A549 (cell line): ENCODE results near the gene RUVBL2. TPM values are rescaled to one million over a fixed set of nuclear protein-coding genes. Genes with fewer than 3 reads are reported as not detected.

ENCODE experiments used
- ATAC-seq, 2 experiments: fragments of 200-7000 bp in 1 of 2; fragments of >200 bp in 1 of 2; cut with Nextera tagmentation in 1 of 2; cut with Tn5 transposase in 1 of 2; 3 replicates each; pipeline versions ENCODE4 v1.8.0 to v1.9.1; 2018 to 2020; ENCODE audit warnings: mild to moderate bottlenecking in 1 of 2, moderate library complexity in 1 of 2
- CTCF ChIA-PET: fragments of 300-600 bp; sonication (Branson Sonifier 250); formaldehyde crosslinking; extraction: SDS; loops from one replicate; lab custom pipeline; 2021; ENCODE audit warnings: antibody characterized with exemption, inconsistent platforms; lab: Yijun Ruan, JAX
- POLR2A ChIA-PET: fragments of 350-600 bp; formaldehyde crosslinking; extraction: SDS; loops from one replicate; lab custom pipeline; 2021; ENCODE audit warnings: antibody characterized with exemption, inconsistent platforms; lab: Yijun Ruan, JAX
- DNase-seq, 2 experiments: peaks; one replicate each; pipeline versions ENCODE4 v3.0.0 to v3.0.0-alpha.2; 2011 to 2016; ENCODE audit warnings: low read depth in 1 of 2, low spot score in 1 of 2
- FAIRE-seq: peaks from 2 replicates; lab custom pipeline; 2011; peaks lifted over from hg19 to GRCh38; lab: Jason Lieb, UNC
- H3K27ac ChIP-seq, 2 experiments: fragments of >200 bp; sonication (Bioruptor Twin); formaldehyde crosslinking; 3 replicates each; pipeline ENCODE4 v1.5.1; 2016 to 2017
- H3K4me1 ChIP-seq: fragments of >200 bp; sonication (Bioruptor Twin); formaldehyde crosslinking; 3 replicates; pipeline ENCODE4 v1.6.1; 2016
- H3K4me2 ChIP-seq: fragments of >200 bp; sonication (Bioruptor Twin); formaldehyde crosslinking; 3 replicates; pipeline ENCODE4 v1.6.1; 2016
- H3K4me3 ChIP-seq: fragments of >200 bp; sonication (Bioruptor Twin); formaldehyde crosslinking; 3 replicates; pipeline ENCODE4 v1.5.1; 2016
- H3K9me3 ChIP-seq: fragments of >200 bp; sonication (Bioruptor Twin); formaldehyde crosslinking; 3 replicates; pipeline ENCODE4 v1.6.1; 2016
- CBX8 ChIP-seq: fragments of 200-600 bp; sonication (generic); IDR thresholded peaks from 2 replicates; pipeline ENCODE4 v1.6.1; 2016
- CHD2 ChIP-seq: fragments of 150-350 bp; IDR thresholded peaks from 2 replicates; pipeline ENCODE4 v1.6.1; 2014; ENCODE audit warnings: low read length; ENCODE audit not compliant: partially characterized antibody
- ESRRA ChIP-seq: fragments of 150-350 bp; IDR thresholded peaks from 2 replicates; pipeline ENCODE4 v1.6.1; 2014; ENCODE audit warnings: mild to moderate bottlenecking, low read length, borderline replicate concordance
- FOSB ChIP-seq: fragments of 250-450 bp; sonication (Bioruptor Pico); IDR thresholded peaks from 2 replicates; pipeline ENCODE4 v1.5.0; 2020; ENCODE audit warnings: mild to moderate bottlenecking, moderate library complexity
- FOXS1 ChIP-seq: fragments of 250-450 bp; sonication (Bioruptor Pico); IDR thresholded peaks from 2 replicates; pipeline ENCODE4 v1.5.0; 2020; ENCODE audit warnings: mild to moderate bottlenecking, moderate library complexity
- HES2 ChIP-seq: fragments of >200 bp; sonication (Bioruptor Twin); formaldehyde crosslinking; IDR thresholded peaks from 2 replicates; pipeline ENCODE4 v1.6.1; 2016
- HMGXB4 ChIP-seq: fragments of 250-450 bp; sonication (Bioruptor Pico); IDR thresholded peaks from 2 replicates; pipeline ENCODE4 v1.5.0; 2021; ENCODE audit warnings: mild to moderate bottlenecking, moderate library complexity, borderline replicate concordance
- JUNB ChIP-seq: fragments of >200 bp; sonication (Bioruptor Twin); formaldehyde crosslinking; IDR thresholded peaks from 2 replicates; pipeline ENCODE4 v1.6.1; 2016
- MYC ChIP-seq: IDR thresholded peaks from 2 replicates; pipeline ENCODE4 v1.6.1; 2012; ENCODE audit warnings: mild to moderate bottlenecking, inconsistent platforms, low read length, improper control_type of control experiment, borderline replicate concordance
- NFE2L2 ChIP-seq: fragments of 150-350 bp; conservative IDR thresholded peaks from 2 replicates; pipeline ENCODE4 v1.6.1; 2014; ENCODE audit warnings: low read length
- NR3C1 ChIP-seq: fragments of >200 bp; sonication (Bioruptor Twin); formaldehyde crosslinking; IDR thresholded peaks from 3 replicates; pipeline ENCODE4 v1.6.1; 2017
- PHF8 ChIP-seq: fragments of 200-600 bp; sonication (generic); IDR thresholded peaks from 2 replicates; pipeline ENCODE4 v1.6.1; 2016; ENCODE audit warnings: low read depth, mild to moderate bottlenecking, antibody characterized with exemption, moderate library complexity, borderline replicate concordance
- RARB ChIP-seq: fragments of 250-450 bp; sonication (Bioruptor Pico); IDR thresholded peaks from 2 replicates; pipeline ENCODE4 v1.8.0; 2021; ENCODE audit warnings: mild to moderate bottlenecking, moderate library complexity
- REST ChIP-seq: fragments of 200-600 bp; sonication (generic); IDR thresholded peaks from 2 replicates; pipeline ENCODE4 v1.6.1; 2016; ENCODE audit warnings: antibody characterized with exemption, mild to moderate bottlenecking, moderate library complexity
- RFX5 ChIP-seq: fragments of 450-650 bp; IDR thresholded peaks from 2 replicates; pipeline ENCODE4 v1.7.1; 2014; ENCODE audit warnings: antibody characterized with exemption, mild to moderate bottlenecking, moderate library complexity
- USF2 ChIP-seq: fragments of 450-650 bp; IDR thresholded peaks from 2 replicates; pipeline ENCODE4 v1.6.1; 2014; ENCODE audit warnings: antibody characterized with exemption
- ZFP36 ChIP-seq: fragments of 450-650 bp; IDR thresholded peaks from 2 replicates; pipeline ENCODE4 v1.6.1; 2014; ENCODE audit warnings: borderline replicate concordance; ENCODE audit not compliant: partially characterized antibody
- ZSCAN20 ChIP-seq: fragments of 250-450 bp; sonication (Bioruptor Pico); IDR thresholded peaks from 2 replicates; pipeline ENCODE4 v1.8.0; 2022; ENCODE audit warnings: mild to moderate bottlenecking, moderate library complexity
- WGBS: methylation state at CpG from one replicate; pipeline ENCODE4 v1.1.6; 2017; ENCODE audit errors: missing lambda C conversion rate; 5-methylcytosine and 5-hydroxymethylcytosine counted together
- polyA plus RNA-seq, 4 experiments: library from polyadenylated mRNA; depleted of rRNA in 3 of 4; stranded (reverse); fragments of >200 nt; fragmentation: RNase III in 1 of 4; extraction: RNeasy Plus Mini Kit Qiagen cat#74134 plus additional on column Dnase treatment in 1 of 4; gene quantifications; 2 replicates in 3 of 4; 3 replicates in 1 of 4; pipeline ENCODE4 v1.2.3, GENCODE V29; 2011 to 2017

RUVBL2 gene
- polyA plus RNA-seq, 2 of the 4 experiments (the other 2 are of a cell fraction) = 186 to 225 TPM

- no peak overlapping the region for H3K27ac ChIP-seq
- TF ChIP-seq RARB (CRISPR knock-in tag) (no peak), CBX8 (no peak), USF2 (no peak), HMGXB4 (CRISPR knock-in tag) (no peak), ZSCAN20 (CRISPR knock-in tag) (no peak), HES2 (no peak), RFX5 (no peak), PHF8 (no peak), CHD2 (no peak), FOXS1 (CRISPR knock-in tag) (no peak), MYC (no peak), REST (no peak), ZFP36 (no peak)
- DNase-seq (no peak), ATAC-seq (no peak), FAIRE-seq (no peak)
- POLR2A ChIA-PET = interaction anchor here (1.2 kb wide), 2 partner anchors 9 to 358 kb away, joined by 3 read pairs; partner anchors contain the start of genes RPL18 and SPHK2
- H3K9me3 ChIP-seq = no peaks in the 10 kb centered on the region
- CTCF ChIA-PET = interaction anchor here (0.8 to 19.0 kb wide), 13 partner anchors 9 to 331 kb away, joined by 3 to 360 read pairs (median 5); partner anchors contain the start of genes CA11, GYS1, NUCB1 and RUVBL2
- no peak overlapping the region for H3K4me2 ChIP-seq
- no peak overlapping the region for H3K4me3 ChIP-seq
- H3K4me1 ChIP-seq = peaks cover 13% of the 10 kb centered on the region
- 77% methylated on average over 2 of the region's 2 CpGs for WGBS
These were observed 16.6 kb upstream of the RUVBL2 start for GRCh38 chr19:48977061-48977460.

- no peak overlapping the region for H3K4me2 ChIP-seq
- POLR2A ChIA-PET = no interaction called here
- H3K4me3 ChIP-seq = no peak overlapping the region
- DNase-seq = no peak
- TF ChIP-seq ESRRA = no peak
- TF ChIP-seq JUNB = no peak
- no peak for TF ChIP-seq NFE2L2
- no peak for TF ChIP-seq NR3C1
- TF ChIP-seq FOSB = no peak
- FAIRE-seq = no peak
- no peaks in the 10 kb centered on the region for H3K9me3 ChIP-seq
- H3K4me1 ChIP-seq = peaks cover 13% of the 10 kb centered on the region
- peak in 1 of 2 experiments; percentile 19; a peak in 1 of 6 replicates for ATAC-seq
- WGBS = 90% methylated on average over 9 of the region's 9 CpGs
- no peak overlapping the region for H3K27ac ChIP-seq
- CTCF ChIA-PET = interaction anchor here (0.6 to 19.0 kb wide), 5 partner anchors 11 to 187 kb away, joined by 3 to 360 read pairs (median 8); partner anchors contain the start of genes GYS1 and RUVBL2
These were observed 11.4 kb upstream of the RUVBL2 start for GRCh38 chr19:48982280-48982679.
